ENCODE measurements around the gene FLNA. TPM values are rescaled to one million over a fixed set of nuclear protein-coding genes. Genes with fewer than 3 reads are reported as not detected.

FLNA gene
- total and polyA plus RNA-seq, 2 experiments from 2014 or later = 396 to 468 TPM

GRCh38 chrX:154359362-154360154, 14.9 kb downstream of the FLNA start:
- no peak overlapping the region for H3K27ac ChIP-seq
- peaks cover 5% of the 10 kb centered on the region for H3K79me2 ChIP-seq
- no peaks in the 10 kb centered on the region for H3K9me2 ChIP-seq (replicated peaks; ENCODE audit: insufficient read depth)
- TF ChIP-seq EZH2phosphoT487 (IDR thresholded peaks at IDR 0.05; ENCODE audit: low read depth, severe bottlenecking, unreplicated experiment) (no peak), CTCF (IDR thresholded peaks at IDR 0.05; ENCODE audit: poor library complexity) (no peak), EZH2 (IDR thresholded peaks at IDR 0.05; ENCODE audit: borderline replicate concordance) (no peak)
- H3K4me2 ChIP-seq = no peak overlapping the region
- H3K9me3 ChIP-seq (ENCODE audit: low read depth) = no peaks in the 10 kb centered on the region
- no peaks in the 10 kb centered on the region for H3K27me3 ChIP-seq
- H3K4me1 ChIP-seq (ENCODE audit: insufficient read depth) = no peaks in the 10 kb centered on the region
- 94% methylated on average over 40 of the region's 41 CpGs for WGBS (ENCODE audit: low lambda C conversion rate, missing lambda C conversion rate)
- H3K4me3 ChIP-seq = no peak overlapping the region
- peaks cover 9% of the 10 kb centered on the region for H4K20me1 ChIP-seq (ENCODE audit: insufficient read depth, poor library complexity, severe bottlenecking)
- no peaks in the 10 kb centered on the region for H3K36me3 ChIP-seq (replicated peaks; ENCODE audit: insufficient read depth, low read depth)
- DNase-seq (ENCODE audit: low spot score) = no peak
- no peak overlapping the region for H2AFZ ChIP-seq

- Histone ChIP-seq H3K4me2 (no peak overlapping the region), H3K79me2 (peaks cover 5% of the 10 kb centered on the region), H3K4me1 (ENCODE audit: insufficient read depth) (no peaks in the 10 kb centered on the region), H3K27me3 (no peaks in the 10 kb centered on the region), H2AFZ (no peak overlapping the region), H3K9me2 (replicated peaks; ENCODE audit: insufficient read depth) (no peaks in the 10 kb centered on the region), H3K27ac (no peak overlapping the region), H3K9me3 (ENCODE audit: low read depth) (no peaks in the 10 kb centered on the region), H4K20me1 (ENCODE audit: insufficient read depth, poor library complexity, severe bottlenecking) (peaks cover 9% of the 10 kb centered on the region), H3K4me3 (no peak overlapping the region), H3K36me3 (replicated peaks; ENCODE audit: insufficient read depth, low read depth) (no peaks in the 10 kb centered on the region)
- 81% methylated on average over 6 of the region's 6 CpGs for WGBS (ENCODE audit: low lambda C conversion rate, missing lambda C conversion rate)
- no peak for DNase-seq (ENCODE audit: low spot score)
- TF ChIP-seq EZH2phosphoT487 (IDR thresholded peaks at IDR 0.05; ENCODE audit: low read depth, severe bottlenecking, unreplicated experiment) (no peak), CTCF (IDR thresholded peaks at IDR 0.05; ENCODE audit: poor library complexity) (no peak), EZH2 (IDR thresholded peaks at IDR 0.05; ENCODE audit: borderline replicate concordance) (no peak)
Measured at GRCh38 chrX:154358829-154359228, 15.6 kb downstream of the FLNA start.

- Histone ChIP-seq H3K9me3 (ENCODE audit: low read depth) (no peaks in the 10 kb centered on the region), H2AFZ (no peak overlapping the region), H3K4me2 (no peak overlapping the region), H3K27ac (no peak overlapping the region), H3K27me3 (no peaks in the 10 kb centered on the region), H3K9me2 (replicated peaks; ENCODE audit: insufficient read depth) (no peaks in the 10 kb centered on the region), H4K20me1 (ENCODE audit: insufficient read depth, poor library complexity, severe bottlenecking) (peaks cover 9% of the 10 kb centered on the region), H3K4me3 (no peak overlapping the region), H3K4me1 (ENCODE audit: insufficient read depth) (no peaks in the 10 kb centered on the region), H3K79me2 (peaks cover 2% of the 10 kb centered on the region), H3K36me3 (replicated peaks; ENCODE audit: insufficient read depth, low read depth) (no peaks in the 10 kb centered on the region)
- TF ChIP-seq CTCF (IDR thresholded peaks at IDR 0.05; ENCODE audit: poor library complexity) (no peak), EZH2 (IDR thresholded peaks at IDR 0.05; ENCODE audit: borderline replicate concordance) (no peak), EZH2phosphoT487 (IDR thresholded peaks at IDR 0.05; ENCODE audit: low read depth, severe bottlenecking, unreplicated experiment) (no peak)
- WGBS (ENCODE audit: low lambda C conversion rate, missing lambda C conversion rate) = 89% methylated on average over 11 of the region's 11 CpGs
- no peak for DNase-seq (ENCODE audit: low spot score)
Measured at GRCh38 chrX:154358011-154358410, 16.4 kb downstream of the FLNA start.

Data from hepatocyte (in vitro differentiated cells).